HG03108 (cell line): ENCODE measurements around the gene KCNN3.
A peak's percentile ranks its signal among the peaks of the same experiment; 100 is the strongest.

Source experiments
- ATAC-seq: cut with Tn5 transposase; IDR thresholded peaks from one replicate; pipeline ENCODE4 v1.9.1; 2021; ENCODE audit warnings: moderate library complexity; ENCODE audit not compliant: unreplicated experiment

KCNN3 gene

GRCh38 chr1:154819628-154820590 lies 50.2 kb downstream of the KCNN3 start:
- no peak for ATAC-seq

DNA sequence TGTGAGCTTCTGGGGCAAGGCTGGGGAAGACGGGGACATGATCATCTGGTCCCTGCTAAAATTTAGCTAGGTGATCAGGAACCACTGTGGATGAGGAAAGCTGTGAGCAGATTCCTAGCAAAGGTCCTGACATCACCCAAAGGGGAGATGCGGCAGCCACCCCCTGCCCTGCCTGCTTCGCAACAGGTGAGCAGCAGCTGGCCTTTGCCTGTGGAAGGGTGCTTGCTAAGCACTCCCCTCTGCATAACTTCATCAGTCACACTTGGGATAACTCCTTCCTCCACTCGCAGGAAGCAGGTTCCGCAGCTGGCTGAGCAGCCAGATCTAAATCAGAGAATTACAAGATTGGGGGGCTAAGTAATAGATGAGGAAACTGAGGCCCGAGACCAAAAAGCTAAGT lies 51.2 kb downstream of the KCNN3 start:
- no peak for ATAC-seq

DNA sequence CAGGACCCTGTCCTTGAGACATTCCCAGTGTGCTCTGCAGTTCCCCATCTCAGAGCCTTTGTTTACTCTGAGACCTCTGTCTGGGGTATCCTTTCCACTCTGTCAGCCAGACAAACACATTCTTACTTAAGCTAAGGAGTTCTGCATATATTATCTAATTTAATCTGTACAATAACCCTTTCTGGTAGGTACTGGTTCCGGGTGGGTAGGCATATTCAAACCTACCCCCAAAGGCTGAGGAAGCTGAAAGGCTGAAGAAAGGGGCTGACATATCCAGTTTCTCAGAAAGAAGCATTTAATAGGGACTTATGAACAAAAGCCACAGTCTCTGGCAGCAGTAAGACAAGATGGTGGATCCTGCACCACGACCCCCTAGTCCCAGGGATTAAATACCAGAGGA lies 53.1 kb downstream of the KCNN3 start:
- no peak for ATAC-seq

GRCh38 chr1:154816369-154816768 lies 53.7 kb downstream of the KCNN3 start:
- no peak for ATAC-seq

GRCh38 chr1:154813846-154814505 lies 56.1 kb downstream of the KCNN3 start:
- no peak for ATAC-seq

DNA sequence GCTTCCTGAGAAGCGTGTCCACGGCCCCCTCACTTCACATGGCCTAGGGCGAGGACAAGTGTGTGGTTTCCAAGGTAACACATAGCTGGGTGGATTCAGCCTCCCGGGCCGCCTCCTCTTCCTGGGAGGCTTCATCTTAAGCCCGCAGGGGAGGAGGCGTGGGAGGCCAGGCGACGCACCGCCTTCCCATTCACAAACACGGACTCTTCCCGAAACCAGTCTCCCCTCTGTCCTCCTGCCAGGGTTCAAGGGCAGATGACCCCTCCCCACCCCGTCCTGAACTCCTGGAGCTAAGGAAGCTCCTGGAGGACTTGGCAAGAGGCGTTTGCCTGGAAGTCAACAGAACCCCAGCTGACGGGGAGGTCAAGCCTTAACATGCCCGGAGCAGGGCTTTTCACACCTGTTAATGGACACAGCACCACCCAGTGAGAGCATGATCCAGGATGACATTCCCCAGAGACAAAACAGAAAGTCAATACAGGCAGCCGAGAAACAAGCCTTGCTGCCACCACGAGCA lies 56.7 kb downstream of the KCNN3 start:
- ATAC-seq, result no peak

DNA sequence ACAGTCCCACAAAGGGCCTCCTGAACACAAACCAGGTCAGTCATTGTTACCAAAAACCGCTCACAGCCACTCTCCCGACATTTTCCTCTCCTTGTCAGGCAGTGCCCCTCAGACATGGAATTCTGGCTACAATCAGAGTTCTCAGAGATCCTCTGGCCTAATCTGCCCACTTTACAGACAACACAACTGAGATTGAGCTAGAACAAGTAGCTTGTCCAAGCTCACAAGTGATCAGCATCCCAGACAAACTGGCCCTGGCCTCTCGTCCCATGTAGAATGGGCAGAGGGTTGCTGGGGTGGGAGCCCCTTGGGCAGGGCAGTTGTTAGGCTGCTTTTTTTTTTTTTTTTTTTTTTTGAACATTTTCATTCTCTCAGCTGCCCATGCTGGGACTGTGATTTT lies 57.2 kb downstream of the KCNN3 start:
- no peak for ATAC-seq

DNA sequence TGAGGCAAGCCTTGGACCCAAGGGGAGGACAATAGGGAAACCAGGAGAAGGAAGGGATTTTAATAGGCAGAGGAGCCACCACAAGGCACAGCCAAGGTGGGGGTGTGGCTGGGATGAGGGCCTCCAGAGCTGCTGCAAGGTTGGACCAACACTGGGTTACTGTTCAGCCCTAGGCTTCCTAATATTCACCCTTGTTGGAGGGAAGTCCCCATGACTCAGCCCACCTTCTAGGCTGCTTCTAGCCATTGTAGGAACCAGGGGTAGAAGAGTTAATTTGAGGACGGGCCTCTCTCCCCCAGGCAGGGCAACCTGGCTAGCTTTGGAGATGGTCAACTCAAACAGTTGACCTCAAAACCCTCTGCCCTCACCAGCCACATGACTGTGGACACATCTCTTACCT lies 59.5 kb downstream of the KCNN3 start:
- ATAC-seq, result no peak

DNA sequence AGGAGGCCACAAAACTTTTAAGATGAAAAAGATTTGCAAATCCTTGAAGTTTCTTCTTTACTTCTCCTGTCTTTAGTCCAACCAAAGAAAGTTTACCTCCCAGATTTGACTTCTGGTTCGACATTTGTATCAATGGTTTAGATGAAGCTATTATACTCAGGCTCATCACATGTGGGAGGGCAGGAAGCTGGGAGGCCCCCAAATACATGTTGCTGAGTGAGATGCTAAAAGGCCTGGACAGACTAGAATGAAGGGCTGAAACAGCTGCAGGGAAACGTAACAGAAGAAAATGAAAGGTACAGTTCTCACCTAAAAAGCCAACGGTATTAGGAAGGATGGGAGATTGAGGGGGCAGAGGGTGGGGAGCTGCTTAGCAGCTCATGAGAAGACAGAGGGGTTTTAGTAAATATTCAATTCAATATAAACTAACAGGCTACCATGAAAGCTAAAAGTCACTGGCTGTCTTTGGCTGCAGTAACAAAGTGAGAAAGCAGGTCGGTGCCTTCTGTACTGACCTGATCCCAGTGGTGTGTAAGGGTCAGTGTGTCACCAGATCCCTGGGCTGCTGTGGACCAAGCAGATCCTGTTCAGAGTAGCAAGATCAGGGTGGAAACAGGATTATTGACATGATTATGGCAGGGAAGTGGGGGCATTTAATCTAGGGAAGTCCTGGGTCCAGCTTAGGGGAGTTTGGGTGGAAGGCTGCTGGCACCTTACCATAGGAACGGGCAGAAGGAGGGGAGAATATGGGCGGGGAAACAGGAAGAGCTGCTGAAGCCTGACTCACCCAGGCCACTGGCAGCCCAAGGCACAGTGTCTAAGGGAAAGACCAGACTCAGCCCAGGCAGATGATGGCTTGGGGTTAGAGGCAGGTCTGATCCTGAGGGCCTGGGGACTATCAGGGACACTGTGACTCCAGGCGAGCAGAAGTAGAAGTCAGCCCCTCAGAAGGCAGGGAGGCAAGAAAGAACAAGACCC lies 60.4 kb downstream of the KCNN3 start:
- ATAC-seq, result no peak

GRCh38 chr1:154808909-154809262 lies 61.2 kb downstream of the KCNN3 start:
- ATAC-seq, result peak; percentile 51

- ATAC-seq, result no peak
These were observed 61.7 kb downstream of the KCNN3 start for GRCh38 chr1:154808261-154808908.

- ATAC-seq, result peak; percentile 44
These were observed 63.0 kb downstream of the KCNN3 start for GRCh38 chr1:154807048-154807591.

- no peak for ATAC-seq
These were observed 63.7 kb downstream of the KCNN3 start for GRCh38 chr1:154806333-154806732.

GRCh38 chr1:154802982-154803920 lies 66.8 kb downstream of the KCNN3 start:
- ATAC-seq, result no peak

DNA sequence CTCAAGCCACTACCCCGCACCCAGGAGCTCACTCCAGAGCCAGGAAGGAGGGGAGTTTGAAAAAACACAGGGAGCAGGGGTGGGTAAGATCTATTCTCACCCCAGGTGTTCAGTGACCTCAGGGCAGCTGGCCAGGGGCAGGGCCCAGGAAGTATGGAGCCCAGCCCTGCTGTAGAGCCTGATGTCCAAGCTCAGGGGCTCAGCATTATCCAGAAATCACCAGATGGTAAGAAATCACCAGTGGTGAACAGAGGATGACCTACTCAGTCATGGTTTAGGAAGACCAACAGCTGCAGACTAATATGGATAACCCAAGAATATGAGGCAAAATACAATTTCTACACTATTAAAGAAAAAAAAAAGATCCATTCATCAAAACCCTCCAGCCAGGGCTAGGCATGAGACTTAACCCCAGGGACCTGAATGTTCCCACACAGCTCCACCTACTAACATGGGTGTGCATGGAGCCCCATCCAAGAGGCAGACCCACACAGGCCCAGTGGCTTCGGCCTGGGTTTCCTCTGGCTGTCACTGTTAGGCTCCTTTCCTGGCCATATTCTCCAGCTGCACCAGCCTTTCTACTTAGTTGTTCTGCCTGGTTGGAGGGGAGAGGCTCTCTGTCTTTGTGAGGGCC lies 67.6 kb downstream of the KCNN3 start:
- no peak for ATAC-seq

DNA sequence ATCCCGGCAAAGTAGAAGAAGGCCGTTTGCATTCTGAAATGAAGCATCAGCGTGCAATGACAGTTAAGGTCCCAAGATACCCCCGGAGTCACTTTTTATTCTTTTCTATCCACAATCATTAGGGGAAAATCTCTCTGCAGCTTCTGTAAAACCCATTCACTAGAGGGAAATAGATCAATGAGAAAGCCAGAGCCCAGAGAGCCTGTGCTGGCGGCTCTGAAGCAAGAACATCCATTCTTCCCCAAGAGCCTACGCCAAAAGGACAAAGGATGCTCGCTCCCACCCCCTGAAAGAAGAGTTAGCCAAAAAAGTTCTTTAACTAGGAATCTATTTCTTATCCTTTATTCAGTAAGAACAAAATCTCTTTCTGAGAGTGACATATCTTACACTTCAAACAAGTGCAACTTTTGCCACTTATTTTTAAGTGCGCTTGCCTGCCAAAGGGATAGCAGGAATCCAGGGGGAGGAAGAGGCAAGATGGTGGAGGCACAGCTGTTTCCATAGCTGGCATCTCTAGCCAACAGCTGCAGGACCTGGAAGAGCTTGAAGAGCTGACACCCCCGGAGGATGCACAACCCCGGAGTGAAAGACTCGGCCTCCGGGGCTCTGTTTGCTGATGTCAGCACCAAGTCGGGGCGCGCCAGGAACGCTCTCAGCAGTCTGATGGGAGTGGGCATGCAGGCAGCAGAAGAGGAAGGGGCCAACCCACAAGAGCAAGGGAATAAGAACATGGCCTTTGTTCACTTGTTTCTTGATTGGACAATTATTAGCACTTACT lies 68.7 kb downstream of the KCNN3 start:
- ATAC-seq, result no peak

- ATAC-seq, result no peak
These were observed 70.9 kb downstream of the KCNN3 start for GRCh38 chr1:154799188-154799587.

DNA sequence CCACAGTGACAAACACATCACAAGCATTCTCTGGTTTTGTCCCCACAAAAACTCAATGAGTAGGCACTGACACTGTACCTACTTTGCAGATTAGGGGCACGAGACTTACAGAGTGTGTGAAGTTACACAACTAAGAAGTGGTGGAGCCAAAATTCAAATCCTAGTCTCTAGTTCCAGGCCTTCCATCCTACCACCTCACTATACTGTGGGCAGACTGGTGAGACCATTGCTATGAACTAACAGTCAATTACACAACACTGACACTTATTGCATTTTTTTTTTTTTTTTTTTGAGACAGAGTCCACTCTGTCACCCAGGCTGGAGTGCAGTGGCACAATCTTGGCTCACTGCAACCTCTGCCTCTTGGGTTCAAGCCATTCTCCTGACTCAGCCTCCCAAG lies 71.4 kb downstream of the KCNN3 start:
- no peak for ATAC-seq
